Stimulated activated CD4-positive, alpha-beta T cell treated with anti-CD3 and anti-CD28 coated beads, Interleukin-1b, Interleukin-23, amount 100 ng/mL, for 48 hours (primary cell): ENCODE data around the gene PLXDC2.
"Not testable (repeated sequence)": the region's sequence is repeated elsewhere in the genome, so short reads cannot be mapped to it uniquely, and the experiment has no call there.

Experiments
- DNase-seq: peaks from one replicate; pipeline ENCODE4 v3.0.0-alpha.2; 2020

PLXDC2 gene

GRCh38 chr10:20133669-20134189 lies 317.5 kb downstream of the PLXDC2 start:
- no peak for DNase-seq

- no peak for DNase-seq
These were observed 326.1 kb downstream of the PLXDC2 start for GRCh38 chr10:20142311-20142710.

- DNase-seq = no peak
These were observed 328.0 kb downstream of the PLXDC2 start for GRCh38 chr10:20144268-20144667.

GRCh38 chr10:20146004-20146403 lies 329.8 kb downstream of the PLXDC2 start:
- DNase-seq = no peak

GRCh38 chr10:20147684-20148083 lies 331.5 kb downstream of the PLXDC2 start:
- no peak for DNase-seq

- DNase-seq = no peak
These were observed 340.3 kb downstream of the PLXDC2 start for GRCh38 chr10:20156511-20156910.

- no peak for DNase-seq
These were observed 341.1 kb downstream of the PLXDC2 start for GRCh38 chr10:20157314-20157713.

GRCh38 chr10:20158086-20158485 lies 341.9 kb downstream of the PLXDC2 start:
- DNase-seq = no peak

- no peak for DNase-seq
These were observed 345.9 kb downstream of the PLXDC2 start for GRCh38 chr10:20162123-20162522.

GRCh38 chr10:20166096-20166675 lies 350.0 kb downstream of the PLXDC2 start:
- DNase-seq = no peak

- DNase-seq = no peak
These were observed 354.4 kb downstream of the PLXDC2 start for GRCh38 chr10:20170661-20171060.

- DNase-seq = no peak
These were observed 356.8 kb downstream of the PLXDC2 start for GRCh38 chr10:20173046-20173445.

GRCh38 chr10:20175719-20176118 lies 359.5 kb downstream of the PLXDC2 start:
- no peak for DNase-seq

GRCh38 chr10:20180766-20181165 lies 364.5 kb downstream of the PLXDC2 start:
- no peak for DNase-seq

- DNase-seq = no peak
These were observed 365.2 kb downstream of the PLXDC2 start for GRCh38 chr10:20181434-20181833.

- DNase-seq = no peak
These were observed 368.9 kb downstream of the PLXDC2 start for GRCh38 chr10:20185116-20185515.

GRCh38 chr10:20191392-20191791 lies 375.2 kb downstream of the PLXDC2 start:
- DNase-seq = not testable (repeated sequence)

- no peak for DNase-seq
These were observed 378.8 kb downstream of the PLXDC2 start for GRCh38 chr10:20195076-20195475.

GRCh38 chr10:20200758-20201157 lies 384.5 kb downstream of the PLXDC2 start:
- no peak for DNase-seq

GRCh38 chr10:20202337-20202736 lies 386.1 kb downstream of the PLXDC2 start:
- DNase-seq = no peak

- DNase-seq = no peak
These were observed 391.4 kb downstream of the PLXDC2 start for GRCh38 chr10:20207653-20208052.

GRCh38 chr10:20209098-20209497 lies 392.9 kb downstream of the PLXDC2 start:
- not testable (repeated sequence) for DNase-seq

GRCh38 chr10:20215547-20216152 lies 399.4 kb downstream of the PLXDC2 start:
- no peak for DNase-seq

GRCh38 chr10:20221356-20221755 lies 405.1 kb downstream of the PLXDC2 start:
- no peak for DNase-seq

- no peak for DNase-seq
These were observed 412.5 kb downstream of the PLXDC2 start for GRCh38 chr10:20228729-20229128.
